ENCODE measurements around the gene IST1. TPM values are rescaled to one million over a fixed set of nuclear protein-coding genes. Genes with fewer than 3 reads are reported as not detected.

IST1 gene
- total RNA-seq, 4 donors from 2014 or later, result 172 to 301 (median 207) TPM

DNA sequence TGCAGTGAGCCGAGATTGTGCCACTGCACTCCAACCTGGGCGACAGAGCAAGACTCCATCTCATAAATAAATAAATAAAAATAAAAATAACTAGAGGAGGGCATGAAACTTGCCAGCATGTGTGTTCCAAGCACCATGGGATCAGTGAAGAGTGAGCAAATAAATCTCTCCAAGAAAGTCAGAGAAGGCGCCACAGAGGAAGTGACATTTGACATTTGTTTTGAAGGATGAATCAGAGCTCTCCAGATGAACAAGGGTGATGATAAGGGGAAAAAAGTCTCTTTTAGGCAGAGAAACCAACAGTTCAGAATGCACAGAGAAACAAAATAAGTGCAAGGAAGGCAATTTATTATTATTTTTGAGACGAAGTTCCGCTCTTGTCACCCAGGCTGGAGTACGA lies 50.3 kb downstream of the IST1 start:
- Histone ChIP-seq H3K4me1 (no peaks in the 10 kb centered on the region), H3K9me3 (no peaks in the 10 kb centered on the region), H3K36me3 (no peaks in the 10 kb centered on the region), H3K27ac (no peak overlapping the region), H3K27me3 (no peaks in the 10 kb centered on the region), H3K4me3 (no peak overlapping the region)
- intact Hi-C loops (cut with DNase I; ENCODE audit: low total_unique reads), result no loop called here
- no peak for TF ChIP-seq POLR2A (IDR thresholded peaks at IDR 0.05)
- TF ChIP-seq, protein P1, sequence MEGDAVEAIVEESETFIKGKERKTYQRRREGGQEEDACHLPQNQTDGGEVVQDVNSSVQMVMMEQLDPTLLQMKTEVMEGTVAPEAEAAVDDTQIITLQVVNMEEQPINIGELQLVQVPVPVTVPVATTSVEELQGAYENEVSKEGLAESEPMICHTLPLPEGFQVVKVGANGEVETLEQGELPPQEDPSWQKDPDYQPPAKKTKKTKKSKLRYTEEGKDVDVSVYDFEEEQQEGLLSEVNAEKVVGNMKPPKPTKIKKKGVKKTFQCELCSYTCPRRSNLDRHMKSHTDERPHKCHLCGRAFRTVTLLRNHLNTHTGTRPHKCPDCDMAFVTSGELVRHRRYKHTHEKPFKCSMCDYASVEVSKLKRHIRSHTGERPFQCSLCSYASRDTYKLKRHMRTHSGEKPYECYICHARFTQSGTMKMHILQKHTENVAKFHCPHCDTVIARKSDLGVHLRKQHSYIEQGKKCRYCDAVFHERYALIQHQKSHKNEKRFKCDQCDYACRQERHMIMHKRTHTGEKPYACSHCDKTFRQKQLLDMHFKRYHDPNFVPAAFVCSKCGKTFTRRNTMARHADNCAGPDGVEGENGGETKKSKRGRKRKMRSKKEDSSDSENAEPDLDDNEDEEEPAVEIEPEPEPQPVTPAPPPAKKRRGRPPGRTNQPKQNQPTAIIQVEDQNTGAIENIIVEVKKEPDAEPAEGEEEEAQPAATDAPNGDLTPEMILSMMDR (IDR thresholded peaks at IDR 0.05), result no peak
- no peak for DNase-seq

DNA sequence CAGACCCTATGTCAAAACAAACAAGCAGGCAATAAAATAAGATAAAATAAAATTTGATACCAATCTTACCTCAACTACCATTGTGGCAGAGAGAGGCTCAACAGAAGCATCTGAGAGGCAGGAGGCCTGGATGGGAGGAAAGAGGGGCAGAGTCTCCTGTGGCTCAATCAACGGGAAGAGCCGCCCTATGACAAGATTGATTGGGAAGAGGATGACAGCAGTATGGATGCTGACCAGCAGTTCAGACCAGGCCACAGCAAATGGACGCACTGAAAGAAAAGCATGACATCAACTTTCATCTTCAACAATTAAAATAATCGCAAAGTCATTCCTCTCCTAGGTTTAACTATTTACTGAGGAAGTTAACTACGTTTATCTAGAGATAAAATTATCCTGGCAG lies 57.5 kb downstream of the IST1 start:
- Histone ChIP-seq H3K27me3 (no peaks in the 10 kb centered on the region), H3K36me3 (no peaks in the 10 kb centered on the region), H3K4me1 (no peaks in the 10 kb centered on the region), H3K27ac (no peak overlapping the region), H3K4me3 (no peak overlapping the region), H3K9me3 (no peaks in the 10 kb centered on the region)
- intact Hi-C loops (cut with DNase I; ENCODE audit: low total_unique reads), result no loop called here
- DNase-seq, result no peak
- no peak for TF ChIP-seq POLR2A (IDR thresholded peaks at IDR 0.05)
- TF ChIP-seq, protein P1 (IDR thresholded peaks at IDR 0.05), result no peak

DNA sequence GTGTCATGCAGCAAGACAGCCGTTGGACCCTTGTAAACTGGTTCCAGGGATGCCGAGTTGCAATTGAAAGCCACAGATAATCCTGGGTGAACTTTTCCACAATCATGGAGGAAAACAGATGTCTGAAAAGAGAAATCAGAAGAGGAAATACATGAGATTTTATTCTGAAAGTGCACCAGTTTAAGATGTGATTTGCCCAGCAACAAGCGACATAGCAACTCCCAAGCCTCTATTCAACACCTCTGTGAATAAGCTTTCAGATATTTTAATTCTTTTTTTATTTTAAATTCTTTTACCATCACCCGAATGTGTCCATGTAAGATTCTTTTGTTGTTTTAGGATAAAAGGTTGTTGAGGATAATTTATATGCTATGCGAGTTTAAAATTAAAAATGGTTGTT lies 58.8 kb downstream of the IST1 start:
- H3K9me3 ChIP-seq, result no peaks in the 10 kb centered on the region
- H3K27ac ChIP-seq, result no peak overlapping the region
- H3K4me1 ChIP-seq, result no peaks in the 10 kb centered on the region
- TF ChIP-seq POLR2A (IDR thresholded peaks at IDR 0.05), result no peak
- no peak for DNase-seq
- intact Hi-C loops (cut with DNase I; ENCODE audit: low total_unique reads), result no loop called here
- H3K4me3 ChIP-seq, result no peak overlapping the region
- no peaks in the 10 kb centered on the region for H3K36me3 ChIP-seq
- H3K27me3 ChIP-seq, result no peaks in the 10 kb centered on the region

DNA sequence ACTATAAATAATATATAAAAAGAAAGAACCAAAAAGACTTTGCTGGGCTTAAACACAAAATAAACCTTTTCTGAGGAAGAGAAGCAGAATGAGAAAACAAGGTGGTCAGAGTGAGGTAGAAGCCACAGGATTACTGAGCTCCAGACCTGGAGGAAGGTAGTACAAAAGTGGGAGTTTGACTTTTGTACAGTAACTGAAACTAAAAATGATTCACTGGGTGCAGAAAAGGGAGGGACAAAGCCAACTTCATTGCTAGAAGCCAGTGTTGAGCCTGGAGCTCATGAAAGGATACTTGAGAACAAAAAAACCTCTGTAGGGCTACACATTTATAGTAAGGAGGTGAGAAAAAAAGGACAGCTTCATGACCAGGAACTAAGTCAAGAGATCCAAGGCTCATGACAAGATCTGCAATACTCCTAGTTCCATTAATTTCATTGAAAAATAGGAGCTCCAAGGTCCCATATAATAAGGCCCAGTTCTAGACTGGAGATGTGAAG lies 59.4 kb downstream of the IST1 start:
- no peaks in the 10 kb centered on the region for H3K36me3 ChIP-seq
- no peak for TF ChIP-seq POLR2A (IDR thresholded peaks at IDR 0.05)
- TF ChIP-seq, protein P1 (IDR thresholded peaks at IDR 0.05), result no peak
- no peak for DNase-seq
- H3K4me1 ChIP-seq, result no peaks in the 10 kb centered on the region
- no peaks in the 10 kb centered on the region for H3K9me3 ChIP-seq
- H3K27ac ChIP-seq, result no peak overlapping the region
- no peak overlapping the region for H3K4me3 ChIP-seq
- no peaks in the 10 kb centered on the region for H3K27me3 ChIP-seq
- intact Hi-C loops (cut with DNase I; ENCODE audit: low total_unique reads), result no loop called here

DNA sequence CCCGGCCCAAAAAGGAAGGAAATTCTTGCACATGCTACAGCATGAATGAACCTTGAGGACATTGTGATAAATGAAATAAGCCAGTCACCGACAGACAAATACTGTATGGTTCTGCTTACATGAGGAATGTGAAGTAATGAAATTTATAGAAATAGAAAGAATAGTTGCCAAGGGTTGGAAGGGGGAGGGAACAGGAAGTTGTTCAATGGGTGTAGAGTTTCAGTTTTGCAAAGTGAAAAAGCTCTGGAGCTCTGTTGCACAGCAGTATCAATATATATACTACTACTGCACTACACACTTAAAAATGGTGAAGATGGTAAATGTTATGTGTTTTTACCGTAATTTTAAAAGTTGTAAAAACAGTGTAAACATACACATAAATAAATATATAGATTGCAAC lies 61.2 kb downstream of the IST1 start:
- H3K4me1 ChIP-seq, result no peaks in the 10 kb centered on the region
- H3K4me3 ChIP-seq, result no peak overlapping the region
- no peaks in the 10 kb centered on the region for H3K27me3 ChIP-seq
- no peaks in the 10 kb centered on the region for H3K36me3 ChIP-seq
- intact Hi-C loops (cut with DNase I; ENCODE audit: low total_unique reads), result no loop called here
- TF ChIP-seq, protein P1 (IDR thresholded peaks at IDR 0.05), result no peak
- TF ChIP-seq POLR2A (IDR thresholded peaks at IDR 0.05), result no peak
- H3K27ac ChIP-seq, result no peak overlapping the region
- H3K9me3 ChIP-seq, result no peaks in the 10 kb centered on the region
- DNase-seq, result no peak
